Inferior parietal cortex (tissue), 1 donor: Measurements from ENCODE around the gene PPHLN1.
A peak's percentile ranks its signal among the peaks of the same experiment; 100 is the strongest.
"Not testable (repeated sequence)": the region's sequence is repeated elsewhere in the genome, so short reads cannot be mapped to it uniquely, and the experiment has no call there.

ENCODE experiments used
- DNase-seq: peaks from one replicate; pipeline ENCODE4 v3.0.0-alpha.2; 2016; ENCODE audit errors: extremely low spot score

Gene PPHLN1

DNA sequence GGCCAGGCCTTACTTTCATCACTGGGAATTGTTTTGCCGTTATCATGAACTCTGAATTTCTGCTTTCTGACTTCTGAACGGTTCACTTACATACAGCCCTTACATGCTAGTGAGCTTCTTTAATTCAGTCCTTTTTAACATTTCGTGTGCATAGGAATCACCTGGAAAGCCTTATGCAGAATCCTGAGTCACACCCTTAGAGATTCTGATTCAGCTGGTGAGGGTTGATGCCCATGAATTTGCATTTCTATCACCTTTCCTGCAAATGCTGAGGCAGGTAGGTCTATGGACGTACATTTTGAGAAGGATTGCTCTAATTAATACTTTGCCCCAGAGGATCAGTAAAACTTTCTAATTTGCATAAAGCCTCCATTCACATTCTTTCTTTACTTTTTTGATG lies 44.0 kb downstream of the PPHLN1 start:
- no peak for DNase-seq

- peak; percentile 79 for DNase-seq
Observed at GRCh38 chr12:42372154-42372791, 46.3 kb downstream of the PPHLN1 start.

DNA sequence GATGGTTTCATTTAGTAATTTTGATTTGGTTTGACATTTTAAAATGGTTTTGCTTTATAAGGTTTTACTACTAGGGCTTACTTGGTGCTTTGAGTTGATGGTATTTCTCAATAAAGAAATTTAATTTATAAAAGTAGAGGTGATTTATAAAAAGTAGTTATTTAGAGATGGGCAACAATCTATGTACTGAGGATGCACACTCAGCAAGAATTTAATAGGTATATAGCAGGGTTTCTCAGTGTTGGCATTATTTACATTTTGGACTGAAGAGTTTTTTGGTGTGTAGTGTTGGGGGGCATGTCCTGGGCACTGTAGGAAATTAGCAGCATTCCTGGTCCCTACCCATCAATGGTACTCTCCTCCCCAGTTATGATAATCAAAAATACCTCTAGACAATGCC lies 47.7 kb downstream of the PPHLN1 start:
- no peak for DNase-seq

GRCh38 chr12:42380733-42381132 lies 54.8 kb downstream of the PPHLN1 start:
- no peak for DNase-seq

- no peak for DNase-seq
Observed at GRCh38 chr12:42382013-42382696, 56.2 kb downstream of the PPHLN1 start.

DNA sequence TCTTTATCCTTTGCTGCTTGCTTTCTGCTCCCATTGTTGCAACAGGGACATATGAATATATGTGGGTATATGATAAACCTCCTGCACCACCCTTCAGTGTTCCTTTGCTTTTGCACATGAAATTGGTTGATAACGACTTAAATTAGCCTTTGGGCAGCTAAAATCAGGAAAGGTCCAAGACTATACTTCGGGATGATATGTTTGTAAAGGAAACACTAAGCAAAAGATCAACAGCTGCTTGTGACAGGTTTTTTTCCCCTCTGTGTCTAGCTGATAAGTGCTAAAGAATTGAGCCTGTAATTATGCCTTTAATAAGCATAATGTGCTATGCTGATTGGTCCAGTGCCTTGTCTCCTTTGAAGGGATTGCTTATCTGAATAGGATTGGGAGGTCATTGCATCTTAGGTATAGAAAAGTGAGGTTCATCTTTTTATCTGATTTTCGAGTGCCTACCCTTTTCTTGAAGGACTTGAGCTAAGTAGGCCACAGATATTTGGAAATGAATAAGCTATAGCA lies 59.4 kb downstream of the PPHLN1 start:
- no peak for DNase-seq

DNA sequence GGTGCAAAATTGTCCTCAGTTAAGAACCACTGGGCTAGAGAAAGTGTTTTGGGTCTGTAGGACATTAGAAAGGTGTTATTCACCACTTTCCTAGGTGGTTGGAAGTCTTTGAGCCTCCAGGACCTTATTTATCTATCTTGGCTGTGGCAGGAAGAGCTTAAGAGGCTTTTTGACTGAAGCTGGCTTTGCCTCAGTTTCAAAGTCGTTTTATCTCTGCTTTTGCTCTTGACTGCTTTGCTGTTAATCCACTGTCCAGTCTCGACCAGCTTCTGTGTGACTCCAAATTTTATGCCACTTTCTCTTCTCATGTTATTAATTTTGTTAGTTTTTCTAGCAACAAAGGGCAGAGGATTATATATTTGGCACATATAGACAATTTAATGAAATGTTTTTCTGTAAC lies 60.3 kb downstream of the PPHLN1 start:
- no peak for DNase-seq

- not testable (repeated sequence) for DNase-seq
Observed at GRCh38 chr12:42388086-42388485, 62.1 kb downstream of the PPHLN1 start.

- DNase-seq: no peak
Observed at GRCh38 chr12:42394429-42394828, 68.5 kb downstream of the PPHLN1 start.

- no peak for DNase-seq
Observed at GRCh38 chr12:42396473-42397259, 70.7 kb downstream of the PPHLN1 start.

GRCh38 chr12:42402821-42403411 lies 76.9 kb downstream of the PPHLN1 start:
- DNase-seq: no peak

DNA sequence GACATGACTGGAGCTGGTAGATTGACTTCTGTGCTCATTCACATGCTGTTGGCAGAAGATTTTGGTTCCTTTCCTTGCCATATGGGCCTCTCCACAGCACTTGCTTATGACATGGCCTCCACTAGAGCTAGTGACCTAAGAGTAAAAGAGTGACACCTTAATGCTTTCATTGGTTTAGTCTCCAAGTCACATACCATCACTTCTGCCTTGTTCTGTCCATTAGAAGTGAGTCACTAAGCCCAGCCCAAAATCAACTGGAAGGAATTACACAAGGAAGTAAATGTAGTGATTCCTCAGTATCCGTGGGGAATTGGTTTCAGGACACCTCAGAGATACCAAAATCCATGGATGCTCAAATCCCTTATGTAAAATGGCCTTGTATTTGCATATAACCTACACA lies 81.3 kb downstream of the PPHLN1 start:
- DNase-seq: no peak

DNA sequence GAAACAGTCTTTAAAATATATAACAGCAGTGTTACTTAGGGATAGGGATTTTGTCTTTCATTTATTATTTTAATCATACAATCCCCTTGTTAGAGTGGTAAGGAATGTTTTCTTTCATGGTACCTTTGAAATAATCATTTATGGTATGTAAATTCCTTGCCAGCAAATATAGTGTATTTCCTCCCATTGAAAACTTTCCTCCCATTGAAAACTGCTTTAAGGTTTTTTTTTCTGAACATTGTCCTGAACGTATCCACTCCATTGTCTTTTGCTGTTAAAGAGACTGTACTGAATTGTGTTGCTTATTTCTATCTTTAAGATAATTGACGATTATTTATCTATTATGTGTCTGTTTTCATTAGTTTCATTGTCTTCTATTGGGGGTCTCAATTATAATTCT lies 83.5 kb downstream of the PPHLN1 start:
- no peak for DNase-seq

DNA sequence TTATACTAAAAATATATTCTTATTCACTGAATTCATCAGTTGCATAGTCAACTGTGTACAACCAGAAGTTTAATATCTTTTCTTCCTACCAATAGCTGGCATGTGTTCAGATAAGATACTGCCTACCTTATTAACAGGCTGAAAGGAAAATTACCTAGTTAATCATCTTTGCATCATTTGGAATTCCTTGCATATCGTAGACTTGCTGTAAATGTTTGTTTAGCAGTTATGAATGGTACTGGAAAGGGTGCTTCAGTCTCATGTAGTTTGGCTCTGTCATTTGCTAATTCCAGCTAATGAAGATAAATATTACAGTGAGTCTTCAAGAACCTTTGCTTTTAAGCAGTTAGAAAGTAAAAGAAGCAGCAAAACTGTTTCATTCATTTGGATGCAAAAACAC lies 84.4 kb downstream of the PPHLN1 start:
- no peak for DNase-seq

GRCh38 chr12:42420395-42420794 lies 94.4 kb downstream of the PPHLN1 start:
- DNase-seq: no peak

DNA sequence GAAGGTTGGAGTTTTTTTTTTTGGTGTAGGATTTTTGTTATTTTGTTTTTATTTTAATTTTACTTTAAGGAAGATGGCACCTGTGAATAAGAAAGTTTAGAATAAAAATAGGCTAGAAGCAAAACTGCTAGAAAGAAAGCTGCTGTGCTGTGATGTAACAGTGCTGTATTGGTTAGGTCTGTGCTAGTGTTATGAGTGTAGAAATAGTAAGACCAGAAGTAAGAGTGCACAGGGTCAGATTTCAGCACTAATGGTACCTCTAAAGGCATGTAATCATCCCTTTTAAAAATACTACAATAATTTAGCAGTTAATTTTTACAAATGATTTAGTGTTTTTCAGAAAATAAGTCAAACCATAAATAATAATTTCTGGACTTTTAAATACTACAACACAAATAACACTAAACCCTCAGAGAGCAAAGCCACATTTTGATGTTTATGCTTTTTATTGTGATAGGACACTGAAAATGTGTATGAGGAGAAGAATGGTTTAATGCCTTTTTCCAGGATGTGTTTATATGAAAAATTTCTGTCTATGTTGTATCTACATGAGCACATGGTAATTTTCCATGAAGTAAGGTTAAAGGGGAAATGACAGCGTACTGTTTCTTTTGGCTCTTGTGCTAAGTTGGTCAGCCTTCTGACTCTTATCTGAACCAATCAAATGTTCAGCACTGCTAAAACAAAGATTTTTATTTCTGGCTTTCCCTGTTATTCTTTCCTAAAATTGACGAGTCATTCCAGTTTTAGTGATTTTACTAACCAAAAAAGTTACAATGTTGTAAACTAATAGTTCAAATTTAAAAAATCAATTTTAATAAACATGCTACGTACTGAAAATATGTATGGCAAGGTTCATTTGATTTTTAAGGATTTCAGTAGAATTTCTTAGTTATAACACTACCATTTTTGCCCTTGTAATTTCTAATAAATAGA lies 96.1 kb downstream of the PPHLN1 start:
- DNase-seq: no peak

GRCh38 chr12:42422785-42423184 lies 96.8 kb downstream of the PPHLN1 start:
- DNase-seq: no peak

DNA sequence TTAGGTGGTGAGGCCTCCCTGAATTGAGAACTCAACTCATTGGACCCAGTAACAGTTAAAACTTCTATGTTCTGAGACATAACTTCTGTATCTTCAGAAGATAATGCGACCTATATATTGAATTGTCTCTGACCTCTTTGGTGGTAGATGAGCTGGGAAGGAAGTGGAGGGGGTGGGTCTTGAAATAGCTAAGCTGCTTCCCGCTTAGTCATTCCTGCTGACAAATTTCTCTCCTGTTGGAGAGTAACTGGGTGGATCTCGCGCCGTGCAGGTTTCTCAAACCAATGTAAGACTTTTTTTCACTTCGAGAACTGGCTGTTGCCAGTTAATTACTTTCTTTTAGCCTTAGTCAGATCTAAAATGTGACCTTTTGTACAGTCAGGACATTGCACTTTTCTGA lies 100.8 kb downstream of the PPHLN1 start:
- peak; percentile 36 for DNase-seq

DNA sequence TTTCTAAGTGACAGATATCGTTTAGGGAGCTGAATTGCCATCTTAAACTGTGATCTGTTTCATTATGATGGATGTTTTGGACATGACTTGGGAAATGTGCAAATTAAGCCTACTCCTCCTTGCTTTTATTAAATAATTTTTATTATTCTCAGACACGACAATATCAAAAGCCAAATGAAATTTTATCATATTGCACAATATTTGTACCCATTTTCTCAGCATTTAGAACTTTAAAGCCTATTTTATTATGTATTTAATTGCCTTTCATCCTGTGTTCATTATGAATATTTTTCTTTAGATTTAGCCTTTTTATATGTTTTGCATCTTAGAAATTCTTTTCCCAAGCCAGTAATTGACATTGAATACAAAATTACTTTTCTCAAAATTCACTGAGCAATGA lies 102.9 kb downstream of the PPHLN1 start:
- no peak for DNase-seq

- no peak for DNase-seq
Observed at GRCh38 chr12:42432517-42433140, 106.7 kb downstream of the PPHLN1 start.

- no peak for DNase-seq
Observed at GRCh38 chr12:42440608-42441007, 114.6 kb downstream of the PPHLN1 start.
